ENCODE data around the gene RPUSD1.
"Not testable (repeated sequence)": the region's sequence is repeated elsewhere in the genome, so short reads cannot be mapped to it uniquely, and the experiment has no call there.

Gene RPUSD1

DNA sequence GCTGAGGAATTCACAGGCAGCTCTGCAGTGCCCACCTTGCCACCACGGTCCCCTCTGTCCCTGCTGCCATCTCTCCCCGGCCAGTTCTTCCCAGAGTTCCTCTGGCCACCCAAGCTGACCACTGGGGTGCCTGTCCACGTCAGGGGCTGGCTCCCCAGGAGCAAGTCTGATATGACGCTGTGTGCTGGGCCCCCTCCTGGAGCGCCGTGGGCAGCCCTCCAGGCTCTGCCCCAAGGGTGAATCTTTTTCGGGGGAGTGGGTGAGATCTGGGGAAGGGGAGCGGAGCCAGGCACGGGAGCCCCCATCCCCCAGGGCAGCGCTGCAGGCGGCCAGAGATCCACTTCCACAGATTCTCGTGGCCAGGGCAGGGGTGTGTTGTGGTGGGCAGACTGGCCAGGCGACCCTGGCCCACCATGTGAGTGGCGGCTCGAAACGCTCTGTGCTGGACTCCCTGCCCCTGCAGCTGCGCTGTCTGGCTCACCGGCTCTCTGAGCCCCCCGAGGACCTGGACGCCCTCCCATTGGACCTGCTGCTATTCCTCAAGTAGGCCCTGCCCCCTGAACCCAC is 23.9 kb downstream of the RPUSD1 start:
- no peak for DNase-seq

DNA sequence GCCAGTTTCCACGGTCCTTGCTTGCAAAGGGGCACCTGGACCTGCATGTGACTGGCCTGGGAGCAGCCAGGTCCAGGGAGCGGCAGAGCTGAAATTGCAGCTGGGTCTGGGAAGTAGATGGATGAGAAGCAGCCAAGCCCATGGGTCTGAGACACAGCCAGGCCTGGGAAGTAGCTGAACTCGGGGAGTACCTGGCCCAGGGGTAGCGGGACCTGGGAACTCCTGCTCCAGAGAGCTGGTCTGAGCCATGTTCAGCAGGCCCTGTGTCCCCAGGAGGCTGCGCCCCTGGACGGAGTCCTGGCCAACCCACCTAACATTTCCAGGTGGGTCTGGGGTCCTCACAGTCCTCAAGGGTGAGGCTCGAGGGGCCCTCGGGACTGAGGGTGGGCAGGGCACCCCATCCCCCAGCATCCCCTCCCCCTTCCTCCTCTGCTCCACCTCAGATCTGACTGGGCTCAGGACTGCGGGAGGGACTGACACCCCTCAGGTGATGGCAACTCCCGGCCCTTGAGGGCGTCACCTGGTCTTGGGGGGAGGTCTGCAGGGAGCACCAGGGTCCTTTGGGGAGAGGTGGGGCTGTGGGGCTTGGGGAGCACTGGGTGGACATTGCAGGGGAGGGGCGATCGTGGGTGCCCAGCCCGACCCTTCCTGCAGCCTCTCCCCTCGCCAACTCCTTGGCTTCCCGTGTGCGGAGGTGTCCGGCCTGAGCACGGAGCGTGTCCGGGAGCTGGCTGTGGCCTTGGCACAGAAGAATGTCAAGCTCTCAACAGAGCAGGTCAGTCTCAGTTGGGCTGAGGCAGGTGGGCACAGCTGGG is 24.6 kb downstream of the RPUSD1 start:
- no peak for DNase-seq

DNA sequence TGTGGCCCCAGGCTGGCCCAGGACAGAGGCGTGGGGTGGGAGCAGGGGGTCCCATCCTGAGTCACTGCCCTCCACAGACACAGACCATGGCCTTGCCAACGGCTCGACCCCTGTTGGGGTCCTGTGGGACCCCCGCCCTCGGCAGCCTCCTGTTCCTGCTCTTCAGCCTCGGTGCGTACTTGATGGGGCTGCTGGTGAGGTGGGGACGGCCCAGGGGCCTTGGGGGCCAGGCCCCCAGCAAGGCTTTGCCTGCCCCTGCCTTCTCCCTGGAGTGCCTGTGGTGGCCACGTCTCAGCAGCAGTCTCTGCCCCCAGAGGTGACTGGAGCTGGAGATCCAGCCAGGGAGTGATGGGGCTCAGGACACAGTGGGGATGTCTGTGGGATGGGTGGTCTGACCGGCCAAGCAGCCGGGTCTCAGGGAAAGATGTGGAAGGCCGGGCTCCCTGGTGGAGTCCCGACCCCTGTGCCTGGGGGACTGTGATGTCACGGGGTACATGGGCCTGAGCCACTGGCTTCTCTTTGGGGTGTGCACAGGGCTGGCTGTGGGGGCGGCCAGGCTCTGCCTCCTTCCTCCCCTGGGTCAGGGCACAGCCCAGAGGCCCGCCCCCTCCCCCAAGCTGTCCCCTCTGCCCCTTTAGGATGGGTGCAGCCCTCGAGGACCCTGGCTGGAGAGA is 25.4 kb downstream of the RPUSD1 start:
- no peak for DNase-seq

DNA sequence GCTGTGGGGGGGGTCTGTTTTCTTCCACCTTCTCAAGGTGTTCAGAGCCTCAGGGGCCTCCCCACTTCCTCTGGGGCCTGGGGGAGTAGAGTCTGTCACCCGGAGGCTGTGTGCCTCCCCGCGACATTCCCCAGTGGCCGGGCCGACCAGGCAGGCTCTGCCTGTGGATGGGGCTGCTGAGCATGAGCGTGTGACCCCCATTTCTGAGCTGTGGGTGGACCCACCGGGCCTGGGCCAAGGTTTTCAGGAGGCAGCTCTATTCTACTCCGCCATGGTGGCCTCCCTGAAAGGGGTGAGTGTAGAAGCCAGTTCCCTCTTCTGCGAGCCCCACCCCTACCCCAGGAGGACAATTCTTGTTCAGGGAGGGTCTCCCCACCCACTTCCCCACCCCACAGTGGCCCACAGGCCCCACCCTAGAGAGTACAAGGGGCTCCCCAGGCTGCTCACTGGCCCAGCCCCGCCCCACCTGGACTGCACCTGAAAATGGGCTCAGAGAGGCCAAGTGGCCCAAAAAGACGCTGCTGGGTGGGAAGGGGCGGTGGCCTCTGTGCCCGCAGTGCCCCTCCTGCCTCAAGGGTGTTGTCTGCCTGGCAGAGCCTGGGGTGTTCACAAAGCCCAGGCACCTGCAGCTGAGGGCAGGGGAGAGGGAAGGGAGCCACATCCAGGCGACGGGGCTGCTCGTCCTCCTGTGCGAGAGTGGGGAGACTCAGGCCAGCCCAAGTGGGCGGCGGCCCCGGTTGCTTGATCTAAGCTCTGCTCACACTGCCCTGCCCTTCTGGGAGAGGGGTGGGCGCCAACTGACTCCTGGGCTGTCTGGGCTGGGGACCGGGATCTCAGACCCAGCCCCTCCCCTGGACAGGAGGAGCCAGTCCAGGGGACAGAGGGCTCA is 26.3 kb downstream of the RPUSD1 start:
- DNase-seq: no peak

DNA sequence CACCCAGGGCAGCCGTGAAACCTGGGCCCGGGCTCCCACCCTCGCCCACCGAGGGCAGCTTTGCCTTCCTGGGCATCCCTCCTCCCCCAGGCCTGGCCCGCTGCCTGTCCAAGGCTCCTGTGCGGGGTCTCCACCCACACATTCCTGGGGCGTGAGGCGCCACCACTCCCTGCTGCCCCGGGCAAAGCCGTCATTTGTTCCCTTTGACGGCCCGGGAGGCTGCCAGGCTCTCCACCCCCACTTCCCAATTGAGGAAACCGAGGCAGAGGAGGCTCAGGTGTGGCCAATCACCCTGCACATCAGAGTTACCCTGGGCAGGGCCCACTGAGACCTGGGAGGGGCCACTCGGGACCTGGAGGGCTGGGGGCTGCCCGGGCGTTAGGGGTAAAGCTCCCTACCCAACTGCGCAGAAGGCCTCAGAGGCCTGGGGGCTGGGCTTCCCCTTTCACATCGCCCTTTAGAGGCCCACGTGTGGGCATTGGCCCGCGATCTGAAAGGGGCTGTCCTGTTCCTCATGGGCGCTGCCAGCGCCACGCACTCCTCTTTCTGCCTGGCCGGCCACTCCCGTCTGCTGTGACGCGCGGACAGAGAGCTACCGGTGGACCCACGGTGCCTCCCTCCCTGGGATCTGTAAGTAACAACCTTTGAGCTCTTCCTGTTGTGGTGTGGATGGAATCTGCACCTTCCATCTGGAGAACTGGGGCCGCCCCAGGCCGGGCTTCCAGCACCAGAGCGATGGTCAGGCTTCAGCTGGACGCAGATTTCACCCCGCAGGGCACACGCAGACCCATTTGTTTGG is 27.4 kb downstream of the RPUSD1 start, which contains the start of gene MSLN:
MSLN (plus strand) TSS at position 190 of the 799 bp plus-strand sequence. CDS start 1,947 bp downstream, outside the sequence.
- no peak for DNase-seq

DNA sequence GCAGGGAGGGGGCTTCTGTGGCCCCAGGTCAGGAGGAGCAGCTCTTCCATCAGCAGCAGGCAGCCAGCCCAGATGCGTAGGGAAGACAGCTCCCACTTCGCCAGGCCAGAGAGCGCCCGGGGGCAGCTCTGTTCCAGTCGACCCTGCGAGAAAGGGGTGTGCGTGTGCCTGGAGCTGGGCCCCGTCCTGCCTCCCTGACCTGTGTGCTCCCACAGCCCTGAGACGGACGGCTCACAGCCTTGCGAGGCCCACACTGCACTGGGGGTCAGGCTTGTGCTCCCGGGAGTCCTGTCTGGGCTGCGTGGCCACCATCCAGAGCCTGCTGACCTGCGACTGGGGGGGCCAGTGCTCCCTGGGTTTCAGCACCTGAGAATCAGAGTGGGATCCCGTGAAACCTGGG is 28.1 kb downstream of the RPUSD1 start:
- DNase-seq: no peak

DNA sequence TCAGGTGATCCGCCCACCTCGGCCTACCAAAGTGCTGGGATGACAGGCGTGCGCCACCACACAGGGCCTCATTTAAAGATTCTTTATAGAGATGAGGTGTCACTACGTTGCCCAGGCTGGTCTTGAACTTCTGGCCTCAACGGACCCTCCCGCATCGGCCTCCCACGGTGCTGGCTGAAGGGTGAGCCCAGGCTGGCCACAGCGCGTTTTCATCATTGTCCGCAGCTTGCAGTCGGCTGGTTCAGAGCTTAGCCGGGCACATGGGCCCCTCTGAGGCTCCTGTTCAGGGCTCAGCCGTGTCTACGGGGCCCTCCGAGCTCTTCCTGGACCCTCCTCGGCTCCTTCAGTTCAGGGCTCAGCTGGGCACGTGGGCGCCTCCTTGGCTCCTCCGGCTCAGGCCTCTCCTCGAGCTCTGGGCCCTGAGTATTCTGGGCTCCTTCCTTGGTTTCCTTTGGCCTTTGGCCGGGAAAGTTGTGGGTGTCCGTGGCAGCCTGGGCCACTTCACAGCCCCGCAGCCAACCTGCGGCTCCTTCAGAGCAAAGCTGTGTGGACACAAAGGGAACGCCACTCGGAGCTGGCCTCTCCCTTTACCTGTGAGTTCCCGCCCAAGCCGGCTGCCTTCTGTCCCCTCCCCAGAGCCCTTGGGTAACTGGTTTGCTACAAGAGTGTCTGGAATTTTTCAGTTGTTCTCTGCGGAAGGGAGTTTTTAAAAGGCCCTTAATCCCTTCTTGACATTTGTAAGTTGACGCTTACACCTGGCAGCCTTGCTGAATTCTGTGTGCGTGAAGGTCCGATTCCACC is 28.9 kb downstream of the RPUSD1 start:
- no peak for DNase-seq

DNA sequence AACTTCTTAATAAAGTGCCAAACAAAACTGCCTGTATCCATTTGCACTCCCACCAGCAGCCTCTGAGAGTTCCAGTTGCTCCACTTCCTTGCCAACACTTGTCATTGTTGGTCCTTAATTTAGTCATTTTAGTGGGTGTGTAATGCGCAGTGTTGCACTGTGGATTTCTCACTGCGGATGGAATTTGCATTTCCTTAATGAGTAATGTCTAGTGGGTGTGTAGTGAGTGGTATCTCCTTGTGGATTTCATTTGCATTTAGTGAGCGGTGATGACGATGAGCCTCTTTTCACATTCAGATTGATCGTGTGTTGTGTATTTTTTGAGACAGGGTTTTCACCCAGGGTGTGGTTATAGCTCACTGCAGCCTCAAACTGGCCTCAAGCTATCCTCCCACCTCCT is 31.8 kb downstream of the RPUSD1 start:
- DNase-seq: no peak

DNA sequence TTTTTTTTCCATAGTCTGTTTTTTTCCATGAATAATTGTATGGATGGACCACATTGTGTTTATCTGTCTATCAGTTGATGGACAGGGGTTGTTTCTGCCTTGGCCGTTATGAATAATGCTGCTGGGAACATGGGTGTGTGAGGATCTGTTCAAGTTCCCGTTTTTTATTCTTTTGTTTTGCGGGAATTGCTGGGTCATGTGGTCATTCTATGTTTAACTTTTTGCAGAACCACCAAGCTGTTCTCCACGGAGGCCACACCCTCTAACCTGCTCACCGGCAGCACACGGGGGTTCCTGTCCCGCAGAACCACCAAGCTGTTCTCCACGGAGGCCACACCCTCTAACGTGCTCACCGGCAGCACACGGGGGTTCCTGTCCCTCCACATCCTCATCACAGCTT is 33.5 kb downstream of the RPUSD1 start:
- no peak for DNase-seq

DNA sequence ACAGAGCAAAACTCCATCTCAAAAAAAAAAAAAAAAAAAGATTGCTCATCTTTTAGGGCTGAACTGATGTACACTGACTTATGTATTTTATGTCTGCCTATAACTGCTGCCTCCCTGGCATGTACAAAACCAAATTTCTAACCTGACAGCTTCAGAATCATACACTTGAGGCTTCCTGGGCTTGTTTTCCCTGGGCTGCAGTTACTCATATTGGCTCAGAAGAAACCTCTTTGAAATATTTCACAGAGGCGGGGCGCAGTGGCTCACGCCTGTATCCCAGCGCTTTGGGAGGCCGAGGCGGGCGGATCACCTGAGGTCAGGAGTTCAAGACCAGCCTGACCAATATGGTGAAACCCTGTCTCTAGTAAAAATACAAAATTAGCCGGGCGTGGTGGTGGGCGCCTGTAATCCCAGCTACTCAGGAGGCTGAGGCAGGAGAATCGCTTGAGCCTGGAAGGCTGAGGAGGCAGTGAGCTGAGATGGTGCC is 34.0 kb downstream of the RPUSD1 start:
- DNase-seq: not testable (repeated sequence)

DNA sequence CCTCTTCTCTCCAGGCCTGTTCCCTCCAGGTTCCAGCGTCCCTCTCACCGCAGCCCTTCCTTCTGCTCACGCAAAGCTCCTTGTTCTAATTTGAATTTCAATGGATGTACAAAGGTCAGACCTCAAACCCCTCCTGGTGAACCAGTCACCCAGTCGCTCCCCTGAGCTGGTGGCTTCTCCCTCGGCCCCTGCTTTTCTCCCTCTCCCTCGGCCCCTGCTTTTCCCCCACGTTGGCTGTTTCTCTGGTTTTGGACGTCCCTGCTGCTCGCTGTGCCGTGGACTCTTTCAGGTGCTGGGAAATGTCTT is 36.2 kb downstream of the RPUSD1 start:
- no peak for DNase-seq

DNA sequence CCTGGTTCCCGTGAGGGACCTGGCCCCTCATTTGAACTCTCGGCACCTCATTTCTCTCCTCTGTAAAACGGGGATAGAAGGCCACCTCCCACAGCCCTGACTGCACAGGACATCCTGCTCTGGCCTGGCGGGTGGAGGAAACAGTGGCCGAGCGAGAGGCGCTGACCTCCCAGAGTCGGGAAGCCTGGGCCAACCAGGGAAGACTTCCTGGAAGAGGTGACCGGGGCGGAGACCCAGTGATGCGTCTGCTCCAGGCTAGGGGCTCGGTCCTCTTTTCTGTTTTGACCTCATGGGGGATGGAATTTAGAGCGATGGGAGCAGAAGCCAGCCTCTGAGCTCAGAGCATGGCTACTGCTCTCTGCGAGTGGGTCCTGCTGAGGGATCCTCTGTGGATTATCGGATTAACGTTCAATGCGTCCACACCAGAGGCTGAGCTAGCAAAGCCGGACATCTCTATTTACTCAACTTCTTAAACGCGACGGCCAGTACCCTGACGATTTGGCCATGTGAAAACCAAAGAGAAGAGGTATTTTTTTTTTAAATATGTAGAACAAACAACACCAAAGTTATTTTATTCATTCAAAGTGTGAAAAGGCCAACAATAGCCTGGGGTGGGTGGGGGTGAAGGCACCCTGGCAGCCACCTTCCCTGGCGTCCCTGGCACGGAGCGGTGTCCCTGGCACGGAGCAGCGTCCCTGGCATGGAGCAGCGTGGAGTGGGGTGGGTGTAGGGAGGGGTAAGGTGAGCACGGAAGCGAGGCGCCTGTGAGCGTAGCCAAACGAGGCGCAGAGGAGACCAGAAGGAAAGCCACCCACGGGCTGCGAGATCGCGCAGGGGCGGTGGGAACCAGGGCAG is 36.8 kb downstream of the RPUSD1 start:
- no peak for DNase-seq

DNA sequence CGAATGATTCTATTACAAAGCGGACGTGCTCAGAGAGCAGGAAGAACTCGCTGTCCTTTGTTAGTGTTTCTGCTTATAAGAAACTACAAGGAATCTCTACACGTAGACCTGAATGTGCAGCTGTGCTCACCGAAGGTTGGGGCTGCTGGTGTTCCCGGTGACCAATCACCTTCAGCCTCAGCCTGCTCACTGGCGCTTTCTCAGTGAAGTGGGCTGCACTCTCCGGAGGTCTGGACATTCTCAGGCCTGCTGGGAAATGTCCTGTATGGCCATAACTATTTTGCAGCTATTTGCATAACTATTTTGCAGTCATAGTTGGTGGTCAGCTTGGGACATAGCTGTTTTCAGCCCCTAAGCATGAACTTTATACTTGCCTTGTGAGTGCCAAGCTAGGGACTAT is 37.7 kb downstream of the RPUSD1 start:
- no peak for DNase-seq

DNA sequence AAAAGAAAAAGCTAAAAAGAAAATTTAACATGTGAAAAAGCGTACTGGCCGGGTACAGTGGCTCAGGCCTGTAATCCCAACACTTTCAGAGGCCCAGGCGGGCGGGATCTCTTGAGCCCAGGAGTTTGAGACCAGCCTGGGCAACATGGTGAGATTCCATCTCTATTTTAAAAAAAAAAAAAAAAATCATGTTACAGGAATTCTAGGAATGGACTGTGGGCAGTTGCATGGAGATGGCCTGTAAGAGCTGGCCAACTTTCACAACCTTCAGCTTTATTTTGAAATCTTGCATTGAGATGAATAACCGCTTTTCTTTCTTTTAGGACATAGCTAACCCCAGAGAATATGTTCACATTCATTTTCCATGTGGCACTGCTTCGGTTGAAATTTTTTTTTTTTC is 39.2 kb downstream of the RPUSD1 start:
- no peak for DNase-seq

DNA sequence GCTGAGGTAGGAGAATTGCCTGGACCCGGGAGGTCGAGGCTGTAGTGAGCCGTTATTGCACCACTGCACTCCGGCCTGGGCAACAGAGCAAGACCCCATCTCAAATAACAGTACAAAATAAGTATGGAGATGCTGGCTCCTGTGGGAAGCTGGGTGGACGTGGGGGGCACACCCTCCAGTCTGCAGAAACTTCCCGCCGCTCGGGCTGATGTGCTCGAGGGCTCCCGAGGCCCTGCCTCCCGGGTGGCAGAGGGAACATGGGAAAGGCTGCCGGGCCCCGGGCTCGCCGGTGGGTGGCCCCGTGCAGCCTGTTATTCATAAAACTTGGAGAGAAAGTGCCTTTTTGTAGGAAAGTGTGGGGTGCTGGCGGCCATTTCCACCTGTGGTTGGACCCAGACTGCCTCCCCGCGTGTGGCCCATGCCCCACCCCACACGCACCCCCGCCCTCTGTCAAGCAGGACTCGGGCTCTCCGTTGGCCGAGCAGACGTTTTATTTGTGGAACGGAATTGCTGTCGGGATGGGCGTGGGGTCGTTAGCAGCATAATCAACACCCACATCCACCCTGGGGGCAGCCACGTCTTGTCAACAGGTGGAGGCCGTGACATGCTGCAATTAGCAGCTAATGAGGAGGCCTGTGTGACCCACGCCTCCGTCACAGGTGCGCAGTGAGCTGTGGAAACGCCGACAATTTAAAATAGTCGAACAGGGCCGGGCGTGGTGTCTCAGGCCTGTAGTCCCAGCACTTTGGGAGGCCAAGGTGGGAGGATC is 40.0 kb downstream of the RPUSD1 start:
- no peak for DNase-seq

DNA sequence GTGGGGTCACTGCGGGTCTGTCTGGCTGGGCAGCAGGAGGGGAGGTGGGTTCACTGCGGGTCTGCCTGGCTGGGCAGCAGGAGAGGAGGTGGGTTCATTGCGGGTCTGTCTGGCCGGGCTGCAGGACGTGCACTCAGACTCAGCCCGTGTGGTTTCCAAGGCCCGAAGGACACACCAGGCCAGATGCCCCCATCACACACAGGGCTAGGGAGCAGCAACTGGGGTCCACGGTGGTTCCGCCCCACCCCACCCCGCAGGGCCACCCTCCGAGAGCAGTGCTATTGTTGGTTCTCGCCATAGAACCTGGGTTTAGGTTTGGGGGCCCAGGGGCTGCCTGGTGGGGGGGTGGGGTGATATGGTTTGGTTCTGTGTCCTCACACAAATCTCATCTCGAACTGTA is 41.5 kb downstream of the RPUSD1 start:
- DNase-seq: no peak

DNA sequence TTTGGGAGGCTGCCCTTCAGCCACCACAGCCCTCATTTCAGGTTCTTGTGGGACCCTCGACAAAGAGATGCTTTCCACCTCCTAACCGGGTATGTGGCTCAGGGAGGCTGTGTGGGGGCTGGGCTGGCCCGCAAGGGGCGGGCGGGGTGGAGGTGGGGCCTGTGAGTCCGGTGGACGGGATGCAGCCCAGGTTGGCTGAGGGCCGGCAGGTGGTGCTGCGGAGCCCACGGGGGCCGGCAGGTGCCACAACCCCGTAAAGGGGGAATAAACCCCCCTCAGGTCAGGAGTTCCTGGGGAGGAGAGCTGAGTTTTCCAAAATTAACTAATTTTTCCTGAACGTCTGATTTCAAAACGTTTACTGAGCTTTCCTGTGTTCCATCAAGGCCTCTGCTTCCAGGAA is 42.4 kb downstream of the RPUSD1 start:
- DNase-seq: no peak

DNA sequence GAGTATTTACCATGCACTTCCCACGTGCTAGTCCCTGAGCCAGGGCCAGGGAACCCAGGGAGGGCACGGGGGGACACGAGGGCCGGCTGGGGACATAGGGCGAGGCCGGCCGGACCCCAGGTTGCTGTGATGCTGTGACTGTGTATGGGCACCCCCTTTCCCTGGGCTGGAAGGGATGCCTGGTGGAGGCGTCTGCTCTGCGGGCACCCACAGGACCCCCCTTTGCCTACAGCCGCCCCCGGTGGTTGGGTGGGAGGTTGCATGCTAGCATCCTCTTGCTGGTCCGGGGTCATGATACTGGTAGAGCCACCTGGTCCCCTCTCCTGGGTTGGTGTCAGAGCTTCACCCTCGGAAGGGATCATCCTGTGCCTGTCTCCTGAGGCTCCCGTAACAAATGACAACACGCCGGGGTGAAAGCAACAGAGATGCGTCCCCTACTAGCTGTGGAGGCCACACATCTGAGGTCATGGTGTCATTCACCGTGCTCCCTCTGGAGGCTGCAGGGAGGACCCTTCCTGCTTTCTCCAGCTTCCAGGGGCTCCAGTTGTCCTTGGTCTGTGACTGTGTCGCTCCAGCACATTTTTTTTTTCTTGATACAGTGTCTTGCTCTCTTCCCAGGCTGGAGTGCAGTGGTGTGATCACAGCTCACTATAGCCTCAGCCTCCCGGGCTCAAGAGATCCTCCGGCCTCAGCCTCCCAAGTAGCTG is 44.2 kb downstream of the RPUSD1 start:
- no peak for DNase-seq

DNA sequence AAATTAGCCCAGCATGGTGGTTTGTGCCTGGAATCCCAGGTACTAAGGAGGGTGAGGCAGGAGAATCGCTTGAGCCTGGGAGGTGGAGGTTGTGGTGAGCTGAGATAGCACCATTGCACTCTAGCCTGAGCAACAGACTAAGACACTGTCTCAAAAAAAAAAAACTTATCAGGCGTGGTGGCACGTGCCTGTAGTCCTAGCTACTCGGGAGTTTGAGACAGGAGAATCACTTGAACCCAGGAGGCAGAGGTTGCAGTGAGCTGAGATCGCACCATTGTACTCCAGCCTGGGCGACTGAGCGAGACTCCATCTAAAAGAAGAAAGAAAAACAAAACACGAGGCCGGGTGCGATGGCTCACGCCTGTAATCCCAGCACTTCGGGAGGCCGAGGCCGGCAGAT is 45.3 kb downstream of the RPUSD1 start:
- DNase-seq: not testable (repeated sequence)
